ENCODE results near the gene SLC25A19.
"Not testable (repeated sequence)": the region's sequence is repeated elsewhere in the genome, so short reads cannot be mapped to it uniquely, and the experiment has no call there.

Gene SLC25A19

GRCh38 chr17:75266316-75267152 lies 22.7 kb downstream of the SLC25A19 start:
- Mint-ChIP-seq H3K9me3 (no peaks in the 10 kb centered on the region), H3K4me3 (no peak overlapping the region), H3K27me3 (no peaks in the 10 kb centered on the region), H3K27ac (peak overlapping the region; percentile 41), H3K36me3 (ENCODE audit: low read depth) (peaks cover 40% of the 10 kb centered on the region), H3K4me1 (peaks cover 21% of the 10 kb centered on the region)
- no peak for DNase-seq
- no peak for ATAC-seq

- Mint-ChIP-seq H3K27ac (no peak overlapping the region), H3K4me1 (peaks cover 23% of the 10 kb centered on the region), H3K27me3 (no peaks in the 10 kb centered on the region), H3K36me3 (ENCODE audit: low read depth) (peaks cover 42% of the 10 kb centered on the region), H3K4me3 (no peak overlapping the region), H3K9me3 (no peaks in the 10 kb centered on the region)
- DNase-seq = no peak
- ATAC-seq = no peak
Measured at GRCh38 chr17:75265614-75266315, 23.5 kb downstream of the SLC25A19 start.

- no peak for ATAC-seq
- H3K27ac Mint-ChIP-seq = peak overlapping the region; percentile 100
Measured at GRCh38 chr17:75263055-75263454, 26.2 kb downstream of the SLC25A19 start.

GRCh38 chr17:75262112-75262606 lies 27.1 kb downstream of the SLC25A19 start:
- Mint-ChIP-seq H3K27ac (peak overlapping the region; percentile 100), H3K9me3 (no peaks in the 10 kb centered on the region), H3K4me3 (peak overlapping the region; percentile 98), H3K4me1 (peaks cover 46% of the 10 kb centered on the region), H3K36me3 (ENCODE audit: low read depth) (peaks cover 48% of the 10 kb centered on the region), H3K27me3 (no peaks in the 10 kb centered on the region)
- DNase-seq (no peak), ATAC-seq (no peak)

More at GRCh38 chr17:75263055-75263454, 26.2 kb downstream of the SLC25A19 start:
- Mint-ChIP-seq H3K27me3 (no peaks in the 10 kb centered on the region), H3K36me3 (ENCODE audit: low read depth) (peaks cover 48% of the 10 kb centered on the region), H3K4me1 (peaks cover 37% of the 10 kb centered on the region), H3K9me3 (no peaks in the 10 kb centered on the region), H3K4me3 (peak overlapping the region; percentile 98)
- DNase-seq = no peak

GRCh38 chr17:75261336-75262111 lies 27.7 kb downstream of the SLC25A19 start, which contains the start of the genes GGA3 and MRPS7:
TSS of gene GGA3 (minus strand) at chr17:75261606. CDS start at chr17:75261587, 19 bp downstream.
TSS of gene MRPS7 (plus strand) at chr17:75261879. CDS start at chr17:75261901, 22 bp downstream.
- Mint-ChIP-seq H3K9me3 (no peaks in the 10 kb centered on the region), H3K4me1 (peaks cover 52% of the 10 kb centered on the region), H3K27ac (peak within 1 kb of the TSS; percentile 100), H3K27me3 (no peaks in the 10 kb centered on the region), H3K36me3 (ENCODE audit: low read depth) (peaks cover 46% of the 10 kb centered on the region), H3K4me3 (peak within 1 kb of the TSS; percentile 98)
- peak; percentile 96 for DNase-seq
- ATAC-seq = peak; percentile 88

GRCh38 chr17:75260641-75261335 lies 28.4 kb downstream of the SLC25A19 start:
- Mint-ChIP-seq H3K27me3 (no peaks in the 10 kb centered on the region), H3K36me3 (ENCODE audit: low read depth) (peaks cover 42% of the 10 kb centered on the region), H3K27ac (peak overlapping the region; percentile 100), H3K4me3 (peak overlapping the region; percentile 98), H3K4me1 (peaks cover 60% of the 10 kb centered on the region), H3K9me3 (no peaks in the 10 kb centered on the region)
- ATAC-seq (peak; percentile 83), DNase-seq (no peak)

GRCh38 chr17:75257228-75257627 lies 32.0 kb downstream of the SLC25A19 start:
- ATAC-seq, H3K27me3 Mint-ChIP-seq, H3K9me3 Mint-ChIP-seq, DNase-seq, H3K4me3 Mint-ChIP-seq: not testable (repeated sequence)
- Mint-ChIP-seq H3K27ac (peak overlapping the region; percentile 30), H3K4me1 (peaks cover 72% of the 10 kb centered on the region), H3K36me3 (ENCODE audit: low read depth) (peaks cover 15% of the 10 kb centered on the region)

GRCh38 chr17:75255954-75256698 lies 33.1 kb downstream of the SLC25A19 start:
- DNase-seq, H3K9me3 Mint-ChIP-seq, H3K27me3 Mint-ChIP-seq, ATAC-seq: not testable (repeated sequence)
- peaks cover 82% of the 10 kb centered on the region for H3K4me1 Mint-ChIP-seq
- H3K4me3 Mint-ChIP-seq = peak overlapping the region; percentile 30
- H3K27ac Mint-ChIP-seq = peak overlapping the region; percentile 62
- H3K36me3 Mint-ChIP-seq (ENCODE audit: low read depth) = peaks cover 13% of the 10 kb centered on the region

GRCh38 chr17:75252039-75252816 lies 37.0 kb downstream of the SLC25A19 start:
- Mint-ChIP-seq H3K4me3 (no peak overlapping the region), H3K9me3 (no peaks in the 10 kb centered on the region), H3K4me1 (peaks cover 82% of the 10 kb centered on the region), H3K27ac (peak overlapping the region; percentile 97), H3K27me3 (no peaks in the 10 kb centered on the region), H3K36me3 (ENCODE audit: low read depth) (peaks cover 9% of the 10 kb centered on the region)
- no peak for DNase-seq
- no peak for ATAC-seq

GRCh38 chr17:75250009-75250471 lies 39.2 kb downstream of the SLC25A19 start:
- H3K9me3 Mint-ChIP-seq = no peaks in the 10 kb centered on the region
- H3K27ac Mint-ChIP-seq = peak overlapping the region; percentile 97
- H3K27me3 Mint-ChIP-seq = no peaks in the 10 kb centered on the region
- peaks cover 23% of the 10 kb centered on the region for H3K36me3 Mint-ChIP-seq (ENCODE audit: low read depth)
- DNase-seq = peak; percentile 79
- H3K4me1 Mint-ChIP-seq = peaks cover 76% of the 10 kb centered on the region
- H3K4me3 Mint-ChIP-seq = peak overlapping the region; percentile 76
- peak; percentile 99 for ATAC-seq

- Mint-ChIP-seq H3K4me1 (peaks cover 81% of the 10 kb centered on the region), H3K27me3 (no peaks in the 10 kb centered on the region), H3K36me3 (ENCODE audit: low read depth) (peaks cover 24% of the 10 kb centered on the region), H3K4me3 (peak overlapping the region; percentile 76), H3K9me3 (no peaks in the 10 kb centered on the region), H3K27ac (peak overlapping the region; percentile 97)
- ATAC-seq (no peak), DNase-seq (no peak)
Measured at GRCh38 chr17:75249564-75249963, 39.7 kb downstream of the SLC25A19 start.

GRCh38 chr17:75246404-75246803 lies 42.8 kb downstream of the SLC25A19 start:
- peak overlapping the region; percentile 27 for H3K27ac Mint-ChIP-seq

More at GRCh38 chr17:75246404-75246803, 42.8 kb downstream of the SLC25A19 start:
- DNase-seq = no peak
- H3K36me3 Mint-ChIP-seq (ENCODE audit: low read depth) = peaks cover 46% of the 10 kb centered on the region
- no peak overlapping the region for H3K4me3 Mint-ChIP-seq
- ATAC-seq = no peak
- H3K27me3 Mint-ChIP-seq = no peaks in the 10 kb centered on the region
- peaks cover 86% of the 10 kb centered on the region for H3K4me1 Mint-ChIP-seq
- H3K9me3 Mint-ChIP-seq = no peaks in the 10 kb centered on the region

Measured in activated naive CD8-positive, alpha-beta T cell treated with anti-CD3 and anti-CD28 coated beads, Interleukin-2, amount 50 U/mL, for 24 hours (primary cell).